GM21786 (cell line): ENCODE measurements around the gene SPTBN5.

Source experiments
- ATAC-seq: cut with Tn5 transposase; IDR thresholded peaks from one replicate; pipeline ENCODE4 v1.9.1; 2021; ENCODE audit not compliant: unreplicated experiment

Gene SPTBN5

GRCh38 chr15:41809526-41810220, 84.2 kb downstream of the SPTBN5 start:
- ATAC-seq = no peak

GRCh38 chr15:41809121-41809520, 84.7 kb downstream of the SPTBN5 start:
- no peak for ATAC-seq

DNA sequence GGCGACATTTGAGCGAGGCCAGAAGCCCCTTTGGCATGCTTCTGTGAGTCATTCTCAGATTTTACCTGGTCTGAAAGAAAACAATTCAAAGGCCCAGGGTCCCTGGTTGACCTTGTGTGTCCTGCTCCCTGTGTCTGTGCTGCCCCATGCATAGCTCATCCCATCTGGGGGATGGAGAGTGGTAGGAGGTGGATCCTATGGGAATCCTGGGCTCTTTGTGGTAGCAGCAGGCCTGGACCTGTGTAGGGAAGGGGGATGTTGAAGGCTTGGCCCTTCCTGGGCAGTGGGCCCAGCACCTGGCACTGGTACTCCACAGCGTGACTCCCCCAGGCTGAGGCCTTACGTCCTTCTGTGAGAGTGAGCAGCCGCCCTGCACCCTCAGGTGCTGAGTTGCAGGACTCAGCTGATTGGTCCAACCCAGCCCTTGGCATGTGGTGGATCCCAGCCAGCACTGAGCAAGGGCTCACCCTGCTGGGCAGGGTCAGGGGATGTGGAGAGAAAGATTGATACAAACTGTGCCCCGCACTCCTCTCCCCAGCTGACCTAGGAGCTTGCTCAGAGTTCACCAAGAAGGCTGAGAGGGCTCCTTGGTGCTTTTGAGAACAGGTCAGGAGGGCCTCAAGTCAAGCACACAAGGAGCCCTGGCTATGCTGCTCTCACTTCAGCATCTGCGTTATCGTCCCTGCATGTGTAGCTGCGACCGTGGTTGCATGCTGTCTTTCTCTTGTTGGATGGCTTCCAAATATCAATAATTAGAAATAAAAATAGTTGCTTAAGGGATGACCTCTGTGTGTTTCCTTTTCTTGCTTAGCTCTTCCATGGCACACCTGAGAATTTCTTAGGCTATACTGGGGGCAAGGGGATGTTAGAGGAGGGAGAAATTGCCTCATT, 87.3 kb downstream of the SPTBN5 start:
- no peak for ATAC-seq

- no peak for ATAC-seq
These were observed 88.1 kb downstream of the SPTBN5 start for GRCh38 chr15:41805711-41806110.

DNA sequence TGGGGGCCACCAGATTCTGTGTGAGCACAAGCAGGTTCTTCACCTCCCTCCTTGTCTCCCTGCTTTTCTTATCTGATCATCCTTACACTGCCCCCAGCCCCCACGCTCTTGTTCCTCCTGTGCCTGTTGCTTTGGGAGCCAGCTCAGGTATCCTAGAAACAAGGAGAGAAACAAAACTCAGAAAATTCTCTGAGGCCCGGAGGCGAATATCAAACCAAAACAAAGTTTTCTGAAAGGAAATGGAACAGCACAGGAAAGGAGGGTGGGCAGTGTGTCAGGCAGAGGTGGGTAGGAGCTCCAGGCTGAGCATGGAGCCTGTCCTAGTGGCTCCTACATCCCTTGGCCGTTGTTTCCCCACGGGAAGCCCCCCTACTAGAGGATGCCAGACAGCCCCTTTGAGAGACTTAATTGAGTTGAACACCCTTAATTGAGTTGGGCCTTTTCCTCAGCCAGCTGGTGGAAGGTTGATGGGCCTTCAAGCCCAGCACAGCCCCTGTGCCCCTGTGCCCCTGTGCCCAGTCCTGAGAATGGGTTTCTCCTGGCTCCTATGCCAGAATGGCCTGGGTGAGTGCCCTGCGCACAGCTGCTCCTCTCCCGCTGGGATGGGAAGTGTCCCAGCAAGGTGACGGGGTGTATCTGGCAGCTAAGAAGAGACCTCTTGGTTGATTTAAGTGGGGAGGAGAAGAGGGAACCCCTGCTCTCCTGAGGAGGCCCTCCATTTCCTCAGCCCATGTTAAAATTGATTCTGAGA, 88.8 kb downstream of the SPTBN5 start:
- no peak for ATAC-seq

GRCh38 chr15:41804361-41804760, 89.5 kb downstream of the SPTBN5 start:
- no peak for ATAC-seq

DNA sequence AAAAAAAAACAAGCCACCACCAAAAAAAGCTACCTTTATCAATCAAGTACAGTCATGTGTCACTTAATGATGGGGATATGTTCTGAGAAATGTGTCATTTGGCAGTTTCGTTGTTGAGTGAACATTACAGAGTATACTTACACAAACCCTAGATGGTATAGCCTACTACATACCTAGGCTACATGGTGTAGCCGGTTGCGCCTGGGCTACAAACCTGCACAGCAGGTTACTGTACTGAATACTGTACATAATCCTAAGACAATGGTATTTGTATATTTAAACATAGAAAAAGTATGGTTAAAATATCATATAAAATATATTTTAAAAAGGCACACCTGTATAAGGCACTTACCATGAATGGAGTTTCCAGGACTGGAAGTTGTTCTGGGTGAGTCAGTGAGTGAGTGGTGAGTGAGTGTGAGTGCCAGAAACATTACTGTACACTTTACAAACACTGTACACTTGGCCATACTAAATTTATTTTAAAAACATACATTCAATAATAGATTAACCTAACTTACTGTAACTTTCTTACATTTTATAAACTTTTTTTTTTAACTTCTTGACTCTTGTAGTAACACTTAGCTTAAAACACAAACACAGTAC, 91.9 kb downstream of the SPTBN5 start:
- no peak for ATAC-seq

DNA sequence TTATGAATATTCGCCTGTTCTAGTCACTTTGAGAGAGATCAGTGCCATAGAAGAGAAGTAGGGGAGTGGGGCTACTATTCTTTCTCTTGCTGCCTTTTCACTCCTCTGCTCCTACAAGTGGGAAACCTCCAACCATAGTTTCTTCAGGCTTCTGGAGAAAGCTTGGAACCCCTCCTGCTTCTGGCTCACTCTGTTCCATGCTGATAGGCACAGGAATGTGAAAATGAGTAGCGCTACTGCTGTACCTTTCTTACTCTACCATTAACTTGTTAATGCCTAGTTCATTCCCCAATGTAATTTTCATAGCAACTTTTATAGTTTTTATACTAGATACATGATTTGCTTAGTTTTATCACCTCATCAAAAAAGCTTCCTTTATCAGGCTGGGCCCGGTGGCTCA, 92.7 kb downstream of the SPTBN5 start:
- ATAC-seq = no peak

GRCh38 chr15:41799488-41799805, 94.4 kb downstream of the SPTBN5 start:
- no peak for ATAC-seq

- no peak for ATAC-seq
These were observed 95.0 kb downstream of the SPTBN5 start for GRCh38 chr15:41798607-41799487.
